ENCODE data around the gene LHFPL2. TPM values are rescaled to one million over a fixed set of nuclear protein-coding genes. Genes with fewer than 3 reads are reported as not detected.

Gene LHFPL2
- total and polyA plus RNA-seq, 2 donors, result 19.2 to 146 TPM

DNA sequence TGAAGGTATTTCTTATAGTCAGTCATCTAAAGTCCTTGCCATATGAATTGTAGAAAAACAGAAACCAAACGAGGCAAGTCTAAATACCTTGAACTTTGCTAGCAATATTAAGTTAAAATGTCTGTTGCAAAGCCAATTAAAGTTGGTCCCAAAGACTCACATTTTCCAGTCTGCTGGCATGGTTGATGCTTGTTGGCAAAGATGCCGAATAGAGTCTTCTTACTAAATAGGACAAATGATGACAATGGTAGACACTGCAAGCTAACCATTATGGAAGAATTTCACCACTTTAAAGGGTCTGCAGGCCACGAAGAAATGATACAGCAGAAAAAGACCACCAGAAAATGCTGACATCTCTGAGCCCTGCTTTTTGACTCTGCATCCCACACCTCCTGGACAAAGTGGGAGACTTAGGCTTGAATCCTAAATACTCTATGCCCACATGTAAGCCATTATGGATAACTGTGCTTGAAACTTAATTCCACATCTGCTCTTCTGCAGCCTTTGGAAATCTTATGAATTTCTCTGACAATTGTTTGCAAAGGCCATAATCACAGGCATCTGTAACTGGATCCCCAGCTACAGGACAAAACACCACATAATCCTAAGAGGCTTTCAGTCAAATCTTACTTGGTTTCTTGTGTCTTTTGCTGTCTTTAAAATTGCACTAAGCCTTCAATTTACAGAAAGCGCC, 61.3 kb downstream of the LHFPL2 start:
- Histone ChIP-seq H3K4me1 (ENCODE audit: insufficient read depth) (peaks cover 2% of the 10 kb centered on the region), H3K4me3 (ENCODE audit: low read depth, low read length) (no peak overlapping the region)

DNA sequence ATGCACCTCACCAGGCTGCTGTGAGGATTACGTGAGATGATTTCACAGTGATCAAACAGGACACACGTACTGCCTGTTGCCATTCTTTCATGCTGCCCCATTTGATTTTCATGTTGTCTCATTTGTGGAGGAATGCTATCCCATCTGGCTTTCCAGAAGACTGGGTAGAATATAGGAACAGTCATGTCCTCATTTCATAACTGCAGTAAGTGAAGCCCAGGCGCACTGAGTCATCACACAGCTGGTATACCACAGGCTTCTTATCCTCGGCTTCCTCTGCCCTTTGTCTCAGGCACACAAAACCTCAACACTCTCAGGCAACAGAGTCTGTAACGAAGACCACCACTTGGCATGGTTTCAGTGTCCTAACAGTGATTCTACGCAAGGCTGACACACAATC, 62.3 kb downstream of the LHFPL2 start:
- DNase-seq (ENCODE audit: extremely low spot score), result no peak
- Histone ChIP-seq H3K36me3 (ENCODE audit: insufficient read depth) (no peaks in the 10 kb centered on the region), H3K4me3 (ENCODE audit: low read depth, low read length) (no peak overlapping the region), H3K27ac (ENCODE audit: low read depth) (no peak overlapping the region), H3K4me1 (ENCODE audit: insufficient read depth) (no peaks in the 10 kb centered on the region)
- 79% methylated on average over 6 of the region's 6 CpGs for WGBS

More for the DNA sequence above, 61.3 kb downstream of the LHFPL2 start:
- WGBS, result 61% methylated on average over 4 of the region's 4 CpGs
- no peak for DNase-seq (ENCODE audit: extremely low spot score)
- H3K27ac ChIP-seq (ENCODE audit: low read depth), result no peak overlapping the region
- no peaks in the 10 kb centered on the region for H3K36me3 ChIP-seq (ENCODE audit: insufficient read depth)

DNA sequence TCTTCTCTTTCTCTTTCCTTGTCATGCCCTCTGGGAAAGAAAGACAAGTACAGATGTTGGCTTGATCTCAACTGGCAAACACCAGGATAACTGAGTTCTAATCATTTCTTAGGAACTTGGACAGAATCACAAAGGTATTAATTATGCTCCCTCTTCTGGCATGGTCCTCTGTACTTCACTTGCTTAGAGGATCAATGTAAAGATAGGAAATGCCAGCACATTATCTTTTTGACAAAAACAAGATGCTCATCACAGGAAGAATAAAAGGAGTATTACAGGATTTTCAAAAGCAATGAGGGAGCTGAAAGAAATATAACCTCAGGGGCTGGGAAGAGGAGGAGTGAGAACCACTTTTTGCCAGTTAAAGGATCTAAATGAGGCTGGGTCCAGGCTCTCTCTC, 70.6 kb downstream of the LHFPL2 start:
- Histone ChIP-seq H3K27ac (ENCODE audit: low read depth) (no peak overlapping the region), H3K36me3 (ENCODE audit: insufficient read depth) (no peaks in the 10 kb centered on the region), H3K4me1 (ENCODE audit: insufficient read depth) (no peaks in the 10 kb centered on the region), H3K4me3 (ENCODE audit: low read depth, low read length) (no peak overlapping the region)
- no peak for DNase-seq (ENCODE audit: extremely low spot score)

DNA sequence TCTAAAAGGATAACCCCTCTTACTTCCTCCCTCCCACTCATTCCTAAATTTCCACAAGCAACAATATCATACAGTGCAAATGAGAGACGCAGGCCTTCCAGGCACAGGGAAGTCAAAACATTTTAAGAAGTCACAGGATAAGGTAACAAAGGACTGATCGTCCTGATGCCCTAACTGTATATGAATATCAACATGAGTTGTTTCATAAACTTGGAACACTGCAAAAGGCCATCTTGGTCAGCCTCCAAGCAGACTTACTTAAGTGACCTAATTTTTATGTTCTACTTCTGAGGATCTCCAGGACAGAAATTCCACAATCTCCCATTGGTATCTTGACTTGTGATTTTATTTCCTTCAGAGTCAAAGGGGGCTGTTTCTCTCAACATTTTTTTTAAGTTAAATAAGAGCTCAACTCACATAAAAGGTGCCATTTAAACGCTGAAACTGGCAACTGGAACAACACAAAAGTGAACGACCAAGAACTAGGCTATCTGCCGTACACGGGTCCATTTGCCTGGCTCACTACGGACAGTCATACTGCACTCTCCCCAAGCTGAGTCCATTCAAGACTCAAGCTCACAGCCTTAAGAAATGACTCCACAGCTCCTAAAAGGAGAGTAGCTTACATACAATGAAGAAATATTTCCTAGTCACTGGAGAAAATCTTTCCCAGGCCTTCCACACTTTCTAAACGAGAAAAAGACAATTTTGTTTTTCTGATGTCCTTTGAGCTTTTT, 71.3 kb downstream of the LHFPL2 start:
- H3K4me1 ChIP-seq (ENCODE audit: insufficient read depth), result no peaks in the 10 kb centered on the region
- no peaks in the 10 kb centered on the region for H3K36me3 ChIP-seq (ENCODE audit: insufficient read depth)
- H3K27ac ChIP-seq (ENCODE audit: low read depth), result no peak overlapping the region
- no peak overlapping the region for H3K4me3 ChIP-seq (ENCODE audit: low read depth, low read length)
- WGBS, result 34% methylated on average over 8 of the region's 8 CpGs
- no peak for DNase-seq (ENCODE audit: extremely low spot score)

DNA sequence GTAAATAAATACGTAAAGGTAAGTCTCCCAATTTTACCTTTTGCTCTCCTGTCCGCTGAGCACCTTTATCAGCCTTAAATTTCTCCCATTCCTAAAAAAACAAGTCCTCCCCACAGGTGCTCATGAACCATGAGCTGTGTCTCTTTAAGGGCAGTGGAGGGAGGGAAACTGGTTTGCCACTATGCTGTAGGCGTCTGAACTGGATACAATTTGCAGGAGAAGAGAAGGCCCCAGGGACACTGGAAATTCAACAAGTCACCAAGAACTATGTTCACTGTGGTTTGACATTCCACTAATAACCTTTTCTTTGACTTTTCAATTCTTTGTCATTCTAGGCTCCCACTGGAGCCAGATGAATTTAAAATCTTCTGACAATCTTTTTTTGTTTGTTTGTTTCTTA, 72.2 kb downstream of the LHFPL2 start:
- H3K27ac ChIP-seq (ENCODE audit: low read depth), result no peak overlapping the region
- 86% methylated on average over 3 of the region's 3 CpGs for WGBS
- no peak for DNase-seq (ENCODE audit: extremely low spot score)
- no peaks in the 10 kb centered on the region for H3K36me3 ChIP-seq (ENCODE audit: insufficient read depth)
- H3K4me1 ChIP-seq (ENCODE audit: insufficient read depth), result no peaks in the 10 kb centered on the region
- H3K4me3 ChIP-seq (ENCODE audit: low read depth, low read length), result no peak overlapping the region

DNA sequence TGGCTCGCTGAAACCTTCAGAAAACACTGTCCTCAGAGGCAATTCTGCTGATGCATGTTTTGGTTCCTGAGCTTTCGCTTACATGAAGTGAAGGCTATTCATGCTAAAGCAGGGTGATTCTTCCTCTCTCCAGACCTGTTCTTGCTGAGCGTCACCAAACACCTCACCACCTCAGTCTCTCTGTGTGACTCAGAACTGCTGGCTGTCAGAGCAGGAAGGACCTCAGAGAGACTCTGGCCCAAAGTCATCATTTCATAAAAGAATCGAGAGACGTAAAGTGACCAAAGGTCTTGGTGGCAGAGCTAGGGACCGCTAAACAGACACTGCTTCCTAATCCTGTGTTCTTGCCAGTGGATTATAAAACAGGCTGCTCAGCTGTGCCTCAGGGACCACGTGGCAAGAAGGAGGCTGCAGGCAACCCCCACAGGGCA, 73.8 kb downstream of the LHFPL2 start:
- H3K36me3 ChIP-seq (ENCODE audit: insufficient read depth), result no peaks in the 10 kb centered on the region
- WGBS, result 61% methylated on average over 7 of the region's 7 CpGs
- DNase-seq (ENCODE audit: extremely low spot score), result no peak
- no peak overlapping the region for H3K27ac ChIP-seq (ENCODE audit: low read depth)
- H3K4me1 ChIP-seq (ENCODE audit: insufficient read depth), result no peaks in the 10 kb centered on the region
- H3K4me3 ChIP-seq (ENCODE audit: low read depth, low read length), result no peak overlapping the region

DNA sequence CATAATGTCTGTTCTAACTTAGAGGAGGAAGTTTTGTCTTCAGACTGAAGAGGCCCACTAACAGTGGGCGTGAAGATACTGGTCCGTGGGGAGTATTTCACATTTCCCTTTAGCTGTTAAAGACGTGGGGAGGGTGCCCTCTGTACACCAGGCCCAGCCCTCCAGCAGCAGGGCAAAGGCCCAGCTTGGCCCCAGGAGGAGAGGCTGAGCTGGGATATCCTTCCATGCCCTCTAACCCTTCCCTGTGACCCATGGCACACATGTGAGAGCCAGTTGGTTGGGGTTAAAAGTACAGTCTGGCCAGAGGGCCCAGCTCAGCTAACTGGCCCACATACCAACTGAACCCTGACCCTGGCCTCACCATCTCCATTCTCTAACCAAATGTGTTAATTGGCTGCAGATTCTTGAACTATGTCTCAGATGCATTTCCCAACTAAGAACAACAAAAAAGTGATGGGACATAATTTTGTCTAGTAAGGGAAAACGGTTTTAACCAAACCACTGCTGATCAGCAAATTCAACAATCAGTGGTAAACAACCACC, 74.4 kb downstream of the LHFPL2 start:
- no peak for DNase-seq (ENCODE audit: extremely low spot score)
- H3K27ac ChIP-seq (ENCODE audit: low read depth), result no peak overlapping the region
- no peaks in the 10 kb centered on the region for H3K4me1 ChIP-seq (ENCODE audit: insufficient read depth)
- 66% methylated on average over 4 of the region's 4 CpGs for WGBS
- H3K4me3 ChIP-seq (ENCODE audit: low read depth, low read length), result no peak overlapping the region
- no peaks in the 10 kb centered on the region for H3K36me3 ChIP-seq (ENCODE audit: insufficient read depth)

DNA sequence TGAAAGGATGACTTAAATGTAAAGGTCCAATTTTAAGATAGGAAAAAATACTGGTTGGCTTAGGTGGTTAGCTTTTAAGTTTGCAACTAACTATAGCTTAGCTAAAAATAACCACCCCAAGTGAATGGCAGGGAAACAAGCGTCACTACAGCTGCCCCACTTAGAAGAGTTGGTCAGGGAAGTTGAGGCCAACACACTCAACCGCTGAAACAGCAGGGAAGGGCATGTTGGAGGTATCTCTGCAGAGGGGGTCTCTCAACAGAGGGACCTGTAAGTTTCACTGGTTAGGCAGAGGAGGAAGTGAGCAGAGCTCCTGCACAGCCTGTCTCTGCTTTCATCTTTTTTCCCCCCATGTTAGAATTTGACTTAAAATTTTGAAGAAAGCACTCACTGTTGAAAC, 75.3 kb downstream of the LHFPL2 start:
- Histone ChIP-seq H3K4me1 (ENCODE audit: insufficient read depth) (peaks cover 1% of the 10 kb centered on the region), H3K4me3 (ENCODE audit: low read depth, low read length) (no peak overlapping the region), H3K27ac (ENCODE audit: low read depth) (no peak overlapping the region), H3K36me3 (ENCODE audit: insufficient read depth) (no peaks in the 10 kb centered on the region)
- DNase-seq (ENCODE audit: extremely low spot score), result no peak
- WGBS, result 87% methylated on average over 2 of the region's 2 CpGs

DNA sequence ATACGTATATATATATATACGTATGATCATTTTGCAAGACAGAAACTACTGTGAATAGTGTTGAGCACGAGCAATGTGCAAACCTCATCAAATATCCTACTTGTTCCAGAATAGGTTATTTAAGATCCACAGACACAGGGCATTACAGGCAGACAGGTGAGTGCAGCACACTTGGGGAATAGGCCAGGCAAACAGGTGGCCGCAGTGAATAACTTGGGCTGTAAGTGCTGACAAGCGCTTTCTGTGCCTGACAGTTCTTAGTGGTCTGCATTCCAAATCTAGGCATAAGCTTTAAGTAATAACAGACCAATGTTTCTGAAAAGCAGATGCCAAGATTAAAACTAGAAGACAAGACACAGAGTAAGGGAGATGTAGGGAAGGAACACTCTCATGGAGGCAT, 77.9 kb downstream of the LHFPL2 start:
- no peaks in the 10 kb centered on the region for H3K36me3 ChIP-seq (ENCODE audit: insufficient read depth)
- H3K27ac ChIP-seq (ENCODE audit: low read depth), result no peak overlapping the region
- no peak overlapping the region for H3K4me3 ChIP-seq (ENCODE audit: low read depth, low read length)
- no peak for DNase-seq (ENCODE audit: extremely low spot score)
- WGBS, result 89% methylated on average over 5 of the region's 5 CpGs
- peaks cover 1% of the 10 kb centered on the region for H3K4me1 ChIP-seq (ENCODE audit: insufficient read depth)

DNA sequence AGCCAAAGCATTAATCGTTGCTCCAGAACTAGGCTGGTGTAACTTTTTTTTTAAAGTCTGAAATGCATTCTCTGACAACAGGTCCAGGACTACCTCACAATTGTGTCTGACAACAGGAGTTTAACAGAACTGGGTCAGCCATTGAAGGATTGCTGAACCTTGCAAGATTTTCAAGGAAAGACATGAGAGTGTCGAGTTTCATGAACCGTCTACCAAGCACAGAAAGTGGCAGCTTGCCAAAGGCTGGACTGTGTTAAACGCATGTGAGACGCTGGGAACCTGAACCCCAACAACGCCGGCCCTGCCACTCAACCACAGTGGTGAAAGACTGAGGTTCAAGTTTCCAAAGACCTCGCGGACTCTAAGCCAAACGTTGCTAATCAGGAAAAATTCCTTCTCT, 79.1 kb downstream of the LHFPL2 start:
- H3K4me1 ChIP-seq (ENCODE audit: insufficient read depth), result peaks cover 1% of the 10 kb centered on the region
- H3K36me3 ChIP-seq (ENCODE audit: insufficient read depth), result no peaks in the 10 kb centered on the region
- H3K4me3 ChIP-seq (ENCODE audit: low read depth, low read length), result no peak overlapping the region
- no peak overlapping the region for H3K27ac ChIP-seq (ENCODE audit: low read depth)
- DNase-seq (ENCODE audit: extremely low spot score), result peak; percentile 51
- WGBS, result 32% methylated on average over 10 of the region's 10 CpGs

DNA sequence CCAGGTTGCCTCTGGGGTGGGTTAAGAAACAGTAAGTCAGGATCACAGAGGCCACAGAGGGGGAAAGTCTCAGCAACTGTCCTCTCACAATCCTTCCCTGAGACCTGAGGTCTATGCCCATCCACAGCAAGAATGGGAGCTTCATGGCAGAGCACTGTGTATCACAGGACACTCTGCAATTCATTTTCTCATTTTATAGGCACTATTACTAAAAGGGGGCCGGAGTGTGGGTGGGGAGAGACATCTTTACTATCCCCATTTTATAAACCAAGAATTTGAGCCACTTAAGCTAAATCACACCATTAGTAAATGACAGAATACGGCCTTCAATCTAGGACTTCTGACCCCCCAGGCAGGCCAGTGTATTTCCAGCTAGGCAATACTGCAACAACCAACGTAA, 79.9 kb downstream of the LHFPL2 start:
- Histone ChIP-seq H3K27ac (ENCODE audit: low read depth) (no peak overlapping the region), H3K4me3 (ENCODE audit: low read depth, low read length) (no peak overlapping the region)
- WGBS, result 89% methylated on average over 3 of the region's 3 CpGs

DNA sequence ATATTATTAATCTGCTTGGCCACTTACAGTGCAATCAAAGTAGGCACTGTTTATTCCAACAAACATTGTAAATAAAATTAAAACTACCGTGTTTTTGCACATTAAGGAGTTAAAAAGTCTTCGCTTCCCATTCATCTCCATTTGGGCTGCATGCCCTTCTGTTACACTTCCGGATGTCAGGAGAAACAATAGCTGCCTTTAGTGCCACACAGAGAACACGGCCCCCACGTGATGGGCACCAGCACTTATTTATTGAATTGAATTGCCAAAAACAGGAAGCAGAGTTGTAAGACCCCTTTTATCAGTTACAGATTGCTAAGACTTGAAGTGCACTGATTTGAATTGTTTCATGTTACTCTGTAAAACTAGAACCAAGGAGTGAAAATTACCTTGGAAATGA, 80.4 kb downstream of the LHFPL2 start:
- no peak for DNase-seq (ENCODE audit: extremely low spot score)
- H3K27ac ChIP-seq (ENCODE audit: low read depth), result no peak overlapping the region
- no peak overlapping the region for H3K4me3 ChIP-seq (ENCODE audit: low read depth, low read length)
- H3K4me1 ChIP-seq (ENCODE audit: insufficient read depth), result peaks cover 1% of the 10 kb centered on the region
- WGBS, result 67% methylated on average over 5 of the region's 5 CpGs
- H3K36me3 ChIP-seq (ENCODE audit: insufficient read depth), result no peaks in the 10 kb centered on the region

More for the DNA sequence above, 79.9 kb downstream of the LHFPL2 start:
- Histone ChIP-seq H3K36me3 (ENCODE audit: insufficient read depth) (no peaks in the 10 kb centered on the region), H3K4me1 (ENCODE audit: insufficient read depth) (peaks cover 1% of the 10 kb centered on the region)
- DNase-seq (ENCODE audit: extremely low spot score), result no peak

DNA sequence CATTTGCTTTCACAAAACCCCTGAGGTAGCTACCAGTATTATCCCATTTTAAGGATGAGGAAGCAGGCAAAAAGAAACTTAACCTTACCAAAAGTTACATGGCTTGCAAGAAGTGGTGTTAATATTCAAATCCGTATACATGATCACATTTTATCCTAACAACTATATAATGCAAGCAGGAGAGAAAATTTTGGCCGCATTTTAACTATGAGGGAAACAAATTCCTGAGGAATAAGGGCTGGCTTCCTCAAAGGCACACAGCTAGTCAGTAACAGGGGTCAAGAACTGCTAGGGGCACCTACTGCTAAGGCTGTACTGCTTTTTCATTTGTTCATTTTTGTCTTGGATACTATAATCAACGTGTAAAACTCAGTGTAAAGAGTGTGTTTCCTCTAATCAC, 81.0 kb downstream of the LHFPL2 start:
- DNase-seq (ENCODE audit: extremely low spot score), result no peak
- peak overlapping the region; percentile 65 for H3K27ac ChIP-seq (ENCODE audit: low read depth)
- WGBS, result 61% methylated on average over 3 of the region's 3 CpGs
- no peak overlapping the region for H3K4me3 ChIP-seq (ENCODE audit: low read depth, low read length)
- H3K4me1 ChIP-seq (ENCODE audit: insufficient read depth), result peaks cover 1% of the 10 kb centered on the region
- no peaks in the 10 kb centered on the region for H3K36me3 ChIP-seq (ENCODE audit: insufficient read depth)

DNA sequence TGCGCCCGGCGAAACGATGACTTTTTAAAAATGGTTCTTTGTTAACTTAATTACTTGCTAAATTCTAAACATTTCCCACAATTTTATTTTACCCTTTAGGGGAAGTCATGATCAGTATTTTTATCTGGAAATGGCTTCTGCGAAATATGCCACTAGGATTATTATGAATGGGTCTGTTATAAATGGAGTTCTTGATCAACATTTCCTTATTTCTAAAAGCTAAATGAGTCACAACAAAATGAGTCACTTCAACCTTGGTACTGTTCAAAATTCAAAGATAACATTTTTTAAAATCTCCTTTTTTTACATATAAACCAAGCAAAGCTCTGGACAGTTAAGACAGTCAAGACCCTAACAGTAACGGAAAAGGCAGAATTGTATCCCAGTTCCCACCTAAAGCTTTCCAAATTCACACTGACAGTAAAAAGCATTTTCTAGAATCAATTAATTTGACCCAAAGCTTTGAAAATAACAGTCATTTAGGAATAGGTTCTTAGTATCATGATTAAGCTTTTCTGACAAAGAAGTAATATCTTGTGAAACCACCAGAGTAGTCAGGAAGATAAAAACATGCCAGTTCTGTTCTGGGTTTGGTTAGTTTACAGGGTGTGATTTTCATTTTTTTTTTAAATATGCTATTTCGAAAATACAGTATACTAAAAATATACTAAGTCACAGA, 81.7 kb downstream of the LHFPL2 start:
- no peak overlapping the region for H3K27ac ChIP-seq (ENCODE audit: low read depth)
- peaks cover 1% of the 10 kb centered on the region for H3K4me1 ChIP-seq (ENCODE audit: insufficient read depth)
- no peaks in the 10 kb centered on the region for H3K36me3 ChIP-seq (ENCODE audit: insufficient read depth)
- H3K4me3 ChIP-seq (ENCODE audit: low read depth, low read length), result no peak overlapping the region
- no peak for DNase-seq (ENCODE audit: extremely low spot score)
- 78% methylated on average over 7 of the region's 7 CpGs for WGBS

Measured in urinary bladder (tissue), 4 donors.